ENCODE measurements around the gene CAMTA1. TPM values are rescaled to one million over a fixed set of nuclear protein-coding genes. Genes with fewer than 3 reads are reported as not detected.
A peak's percentile ranks its signal among the peaks of the same experiment; 100 is the strongest.

CAMTA1 gene
- total and polyA plus RNA-seq, 12 donors, result 123 to 265 (median 142) TPM

DNA sequence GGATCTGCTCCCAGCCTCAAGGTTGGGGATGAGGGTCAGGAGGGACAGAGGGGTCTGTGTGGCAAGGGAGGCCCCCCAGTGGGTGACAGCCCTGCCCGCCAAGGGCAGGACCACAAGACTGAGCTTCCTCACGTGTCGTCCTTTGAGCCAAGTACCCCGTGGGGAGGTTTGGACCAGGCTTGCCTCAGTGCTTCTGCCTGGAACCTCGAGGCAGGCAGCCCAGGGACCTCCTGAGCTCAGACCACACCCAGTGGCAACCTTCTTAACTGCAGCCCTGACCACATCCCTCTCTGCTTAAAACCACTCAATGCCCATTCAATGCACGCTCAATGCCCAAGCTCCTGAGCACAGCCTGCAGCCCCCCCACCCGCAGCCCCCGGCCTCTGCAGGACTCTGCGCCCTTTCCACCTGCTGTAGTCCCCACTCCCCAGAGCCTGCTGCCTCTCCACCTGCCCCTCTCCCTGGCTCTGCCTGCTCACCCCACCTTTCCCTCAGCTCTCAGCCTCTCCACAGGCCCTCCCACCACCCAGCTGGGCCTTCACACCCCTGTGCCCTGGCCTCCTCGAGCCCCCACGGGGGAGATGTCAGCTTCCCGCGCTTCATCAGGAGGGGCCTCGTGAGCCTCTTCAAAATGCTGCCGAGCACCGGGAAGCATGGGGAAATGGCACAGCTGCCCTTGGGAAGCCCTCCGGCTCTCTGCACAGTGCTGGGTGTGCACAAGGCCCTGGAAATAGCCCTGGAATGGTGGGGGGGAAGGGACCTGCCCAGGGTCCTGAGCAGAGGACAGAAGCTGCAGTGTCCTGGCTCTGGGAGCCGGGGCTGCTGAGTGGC is 856.5 kb downstream of the CAMTA1 start:
- Histone ChIP-seq H3K4me1 (peaks cover 2 to 24% (median 10%) of the 10 kb centered on the region in 9 donors), H3K9me3 (peaks cover 0 to 6% (median 0%) of the 10 kb centered on the region in 11 donors), H3K36me3 (no peaks in the 10 kb centered on the region), H3K4me3 (no peak overlapping the region), H3K27me3 (no peaks in the 10 kb centered on the region), H3K27ac (no peak overlapping the region)
- TF ChIP-seq, protein P1, sequence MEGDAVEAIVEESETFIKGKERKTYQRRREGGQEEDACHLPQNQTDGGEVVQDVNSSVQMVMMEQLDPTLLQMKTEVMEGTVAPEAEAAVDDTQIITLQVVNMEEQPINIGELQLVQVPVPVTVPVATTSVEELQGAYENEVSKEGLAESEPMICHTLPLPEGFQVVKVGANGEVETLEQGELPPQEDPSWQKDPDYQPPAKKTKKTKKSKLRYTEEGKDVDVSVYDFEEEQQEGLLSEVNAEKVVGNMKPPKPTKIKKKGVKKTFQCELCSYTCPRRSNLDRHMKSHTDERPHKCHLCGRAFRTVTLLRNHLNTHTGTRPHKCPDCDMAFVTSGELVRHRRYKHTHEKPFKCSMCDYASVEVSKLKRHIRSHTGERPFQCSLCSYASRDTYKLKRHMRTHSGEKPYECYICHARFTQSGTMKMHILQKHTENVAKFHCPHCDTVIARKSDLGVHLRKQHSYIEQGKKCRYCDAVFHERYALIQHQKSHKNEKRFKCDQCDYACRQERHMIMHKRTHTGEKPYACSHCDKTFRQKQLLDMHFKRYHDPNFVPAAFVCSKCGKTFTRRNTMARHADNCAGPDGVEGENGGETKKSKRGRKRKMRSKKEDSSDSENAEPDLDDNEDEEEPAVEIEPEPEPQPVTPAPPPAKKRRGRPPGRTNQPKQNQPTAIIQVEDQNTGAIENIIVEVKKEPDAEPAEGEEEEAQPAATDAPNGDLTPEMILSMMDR (IDR thresholded peaks at IDR 0.05), result no peak
- DNase-seq (no peak), ATAC-seq (peak in 3 of 8 donors; percentile 12 to 27 (median 14))
- 66% methylated on average over 18 of the region's 18 CpGs for WGBS, 2 donors
- intact Hi-C loops (cut with DNase I), result loop anchor here in 7 of 10 donors (10.0 kb wide), 6 partner anchors 187 to 917 kb away; no protein-coding TSS in a partner anchor

DNA sequence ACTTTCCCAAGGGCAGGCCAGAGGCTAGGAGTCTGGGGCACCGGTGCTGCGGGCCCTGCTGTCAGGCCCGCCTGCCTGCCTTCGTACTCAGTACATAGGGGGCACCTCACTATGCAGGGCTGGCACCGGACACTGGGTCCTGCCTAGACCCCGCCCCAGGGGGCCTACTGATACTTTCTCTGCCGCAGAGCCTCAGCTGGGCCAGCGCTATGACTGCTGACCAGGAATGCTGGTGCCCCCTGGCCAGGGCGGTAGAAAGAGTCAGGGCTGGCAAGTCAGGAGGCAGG is 857.1 kb downstream of the CAMTA1 start:
- WGBS, 2 donors, result 91 to 95% methylated on average over 8 to 9 of the region's 9 CpGs
- Histone ChIP-seq H3K4me1 (peaks cover 2 to 24% (median 13%) of the 10 kb centered on the region in 9 donors), H3K9me3 (peaks cover 0 to 6% (median 0%) of the 10 kb centered on the region in 11 donors), H3K27ac (no peak overlapping the region), H3K36me3 (no peaks in the 10 kb centered on the region), H3K4me3 (no peak overlapping the region), H3K27me3 (peaks cover 0 to under 1% (median 0%) of the 10 kb centered on the region in 7 donors)
- DNase-seq, result no peak
- TF ChIP-seq, protein P1 (IDR thresholded peaks at IDR 0.05), result no peak
- intact Hi-C loops (cut with DNase I), result loop anchor here in 7 of 10 donors (10.0 kb wide), 6 partner anchors 188 to 918 kb away; no protein-coding TSS in a partner anchor
- no peak for ATAC-seq

DNA sequence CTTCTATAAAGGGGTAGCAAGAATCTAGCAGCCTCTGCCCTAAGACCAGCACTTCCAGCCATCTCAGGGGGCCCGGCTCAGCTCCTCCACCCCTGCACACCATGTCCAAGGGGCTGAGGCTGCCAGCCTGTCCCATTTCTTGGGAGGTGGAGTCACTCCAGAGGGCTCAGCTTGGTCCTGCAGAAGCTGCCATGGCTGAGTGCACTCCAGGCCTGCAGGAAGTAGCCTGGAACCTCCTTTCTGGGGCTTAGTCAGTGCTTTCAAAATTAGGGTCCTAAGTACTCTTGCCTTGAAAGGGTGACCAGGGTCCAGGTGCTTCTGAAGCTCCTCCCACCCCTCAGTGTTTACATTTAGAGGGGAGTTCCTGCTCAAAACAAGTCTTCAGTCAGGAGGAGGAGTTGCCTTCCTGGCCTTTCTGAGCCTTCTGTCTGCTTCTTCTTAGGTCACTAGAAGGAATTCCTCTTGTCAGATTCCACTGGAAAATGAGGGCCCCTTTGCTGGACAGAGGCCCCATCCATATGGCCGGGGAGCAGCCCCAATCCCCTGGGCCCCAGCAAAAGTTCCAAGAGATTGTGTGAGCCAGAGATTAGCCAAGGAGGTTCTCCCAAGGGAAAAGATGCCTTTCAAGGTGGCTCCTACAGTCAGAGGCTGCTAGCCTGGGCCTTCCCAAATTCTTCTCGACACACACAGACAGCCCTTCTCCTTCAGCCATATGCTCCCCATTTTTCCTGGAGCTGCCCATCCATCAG is 857.7 kb downstream of the CAMTA1 start:
- H3K4me1 ChIP-seq, result peaks cover 2 to 24% (median 13%) of the 10 kb centered on the region in 9 donors
- no peak overlapping the region for H3K27ac ChIP-seq
- H3K27me3 ChIP-seq, result peaks cover 0 to 3% (median 0%) of the 10 kb centered on the region in 7 donors
- 79 to 88% methylated on average over 3 of the region's 3 CpGs for WGBS, 2 donors
- DNase-seq (no peak), ATAC-seq (no peak)
- no peak overlapping the region for H3K4me3 ChIP-seq
- H3K36me3 ChIP-seq, result no peaks in the 10 kb centered on the region
- TF ChIP-seq, protein P1 (IDR thresholded peaks at IDR 0.05), result no peak
- H3K9me3 ChIP-seq, result peaks cover 0 to 6% (median 0%) of the 10 kb centered on the region in 11 donors
- intact Hi-C loops (cut with DNase I), result loop anchor here in 7 of 10 donors (10.0 kb wide), 6 partner anchors 188 to 918 kb away; no protein-coding TSS in a partner anchor

- Histone ChIP-seq H3K4me3 (no peak overlapping the region), H3K27me3 (peaks cover 0 to 3% (median 0%) of the 10 kb centered on the region in 7 donors), H3K27ac (no peak overlapping the region), H3K9me3 (peaks cover 0 to 6% (median 0%) of the 10 kb centered on the region in 11 donors), H3K4me1 (peaks cover 2 to 22% (median 16%) of the 10 kb centered on the region in 9 donors), H3K36me3 (no peaks in the 10 kb centered on the region)
- intact Hi-C loops (cut with DNase I), result loop anchor here in 7 of 10 donors (10.0 kb wide), 6 partner anchors 189 to 919 kb away; no protein-coding TSS in a partner anchor
- TF ChIP-seq, protein P1 (IDR thresholded peaks at IDR 0.05), result no peak
- WGBS, 2 donors, result 85 to 86% methylated on average over 11 of the region's 11 CpGs
- no peak for DNase-seq
- ATAC-seq, result no peak
Observed at GRCh38 chr1:7643530-7643929, 858.3 kb downstream of the CAMTA1 start.
